BLaER1 treated with 17β-estradiol and CSF1 and Interleukin-3, amounts not matched to agents 10 nM and 100 nM (cell line): Measurements from ENCODE around the gene ARHGEF18.

Experiments
- H3K27ac ChIP-seq, 11 experiments: shearing (Covaris generic); formaldehyde crosslinking; 2 replicates each; pipeline ENCODE4 v1.8.1; 2022
- H3K27me3 ChIP-seq, 11 experiments: shearing (Covaris generic); formaldehyde crosslinking; 2 replicates each; pipeline ENCODE4 v1.8.1; 2022
- H3K36me3 ChIP-seq, 11 experiments: shearing (Covaris generic); formaldehyde crosslinking; 2 replicates each; pipeline ENCODE4 v1.8.1; 2022
- H3K4me1 ChIP-seq, 10 experiments: shearing (Covaris generic); formaldehyde crosslinking; 2 replicates each; pipeline ENCODE4 v1.8.1; 2022
- H3K4me2 ChIP-seq, 11 experiments: shearing (Covaris generic); formaldehyde crosslinking; 2 replicates each; pipeline ENCODE4 v1.8.1; 2022
- H3K4me3 ChIP-seq, 10 experiments: shearing (Covaris generic); formaldehyde crosslinking; 2 replicates each; pipeline ENCODE4 v1.8.1; 2022
- H3K9ac ChIP-seq, 11 experiments: shearing (Covaris generic); formaldehyde crosslinking; 2 replicates each; pipeline ENCODE4 v1.8.1; 2022
- H3K9me3 ChIP-seq, 11 experiments: shearing (Covaris generic); formaldehyde crosslinking; replicated peaks in 1 of 11; 2 replicates each; pipeline ENCODE4 v1.8.1; 2022
- H4K20me1 ChIP-seq, 11 experiments: shearing (Covaris generic); formaldehyde crosslinking; 2 replicates each; pipeline ENCODE4 v1.8.1; 2022
- Cebpa-rat ChIP-seq, 11 experiments: shearing (Covaris generic); IDR thresholded peaks; 2 replicates each; pipeline ENCODE4 v1.8.1; 2022

ARHGEF18 gene

DNA sequence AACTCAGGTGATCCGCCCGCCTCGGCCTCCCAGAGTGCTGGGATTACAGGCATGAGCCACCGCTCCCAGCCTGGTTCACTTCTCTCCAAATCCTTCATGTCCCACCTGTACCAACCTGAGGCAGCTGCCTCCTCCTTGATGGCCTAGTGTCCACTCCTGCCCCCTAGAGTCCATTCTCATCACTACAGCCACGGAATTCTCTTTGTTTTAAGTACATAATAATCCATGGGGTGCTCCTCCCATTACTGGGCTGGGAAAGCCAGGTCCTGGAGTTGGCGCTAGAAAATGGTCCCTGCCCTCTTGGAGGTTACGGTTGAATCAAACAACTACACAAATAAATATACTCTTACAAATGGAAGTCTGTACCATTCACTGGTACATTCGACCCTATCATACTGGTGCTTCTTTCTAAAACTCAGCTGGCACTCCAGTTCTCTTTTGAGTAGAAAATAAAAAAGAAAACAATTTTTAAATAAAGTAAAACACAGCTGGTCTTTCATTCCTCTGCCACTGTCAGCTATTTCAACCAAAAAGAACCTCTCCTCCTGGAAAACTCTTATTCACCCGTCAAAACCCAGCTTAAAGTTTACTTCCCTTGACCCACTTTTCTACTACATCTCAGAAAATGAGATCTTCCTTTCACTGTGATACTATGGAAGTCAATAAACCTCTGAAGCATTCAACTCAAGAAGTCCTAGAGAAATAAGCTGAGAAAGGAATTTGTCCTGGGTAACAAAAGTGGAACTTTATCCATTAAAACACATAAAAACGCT, 22.4 kb upstream of the ARHGEF18 start:
- no peak for TF ChIP-seq Cebpa-rat (IDR thresholded peaks at IDR 0.05)
- H3K4me3 ChIP-seq: no peak overlapping the region
- no peak overlapping the region for H3K4me2 ChIP-seq
- no peak overlapping the region for H3K27ac ChIP-seq
- no peaks in the 10 kb centered on the region for H3K27me3 ChIP-seq
- peaks cover 0 to 7% (median 2%) of the 10 kb centered on the region in 10 experiments; a peak in 5 of 20 replicates for H3K4me1 ChIP-seq
- H4K20me1 ChIP-seq: no peaks in the 10 kb centered on the region
- H3K36me3 ChIP-seq: no peaks in the 10 kb centered on the region
- H3K9ac ChIP-seq: no peak overlapping the region
- H3K9me3 ChIP-seq: peaks cover 22 to 33% (median 27%) of the 10 kb centered on the region in 11 experiments

DNA sequence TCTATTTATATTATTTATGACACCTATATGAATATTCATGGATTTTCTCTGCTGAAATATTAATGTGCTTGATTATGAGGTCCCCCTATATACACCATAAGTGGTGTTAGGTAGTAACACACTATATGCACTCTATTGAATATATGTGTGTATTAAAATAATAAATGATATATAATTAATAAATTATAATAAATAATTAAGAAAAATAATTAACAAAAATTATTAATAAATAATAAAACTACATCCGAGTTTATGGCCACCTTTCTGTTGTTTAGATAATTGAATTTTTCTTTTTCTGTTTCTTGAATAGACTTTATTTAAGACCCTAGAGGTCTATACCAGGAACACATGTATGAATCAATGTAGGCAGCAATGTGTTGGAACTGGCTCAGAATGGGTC, 20.9 kb upstream of the ARHGEF18 start:
- Histone ChIP-seq H3K4me1 (peaks cover under 1 to 17% (median 12%) of the 10 kb centered on the region in 10 experiments; a peak in 18 of 20 replicates), H3K4me2 (no peak overlapping the region), H4K20me1 (no peaks in the 10 kb centered on the region), H3K4me3 (no peak overlapping the region), H3K9me3 (peaks cover 22 to 35% (median 27%) of the 10 kb centered on the region in 11 experiments), H3K9ac (no peak overlapping the region), H3K36me3 (no peaks in the 10 kb centered on the region), H3K27ac (no peak overlapping the region), H3K27me3 (peaks cover 0 to 5% (median 0%) of the 10 kb centered on the region in 11 experiments; a peak in 2 of 22 replicates)
- TF ChIP-seq Cebpa-rat (IDR thresholded peaks at IDR 0.05): no peak

DNA sequence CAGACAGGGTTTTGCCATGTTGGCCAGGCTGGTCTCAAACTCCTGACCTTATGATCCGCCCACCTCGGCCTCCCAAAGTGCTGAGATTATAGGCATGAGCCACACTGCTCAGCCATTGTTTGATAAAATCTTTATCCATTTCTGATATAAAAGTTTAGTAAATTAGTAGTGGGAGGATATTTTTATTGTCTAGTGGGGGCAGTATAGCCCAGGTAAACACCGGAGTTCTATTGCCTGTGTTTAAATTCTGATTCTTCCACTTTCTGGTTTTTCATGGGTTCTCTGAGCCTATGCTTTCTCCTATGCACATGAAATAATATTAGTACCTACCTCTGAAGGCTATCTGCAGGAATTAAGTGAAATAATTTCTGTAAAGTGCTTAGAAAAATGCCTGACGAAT, 20.1 kb upstream of the ARHGEF18 start:
- Histone ChIP-seq H4K20me1 (no peaks in the 10 kb centered on the region), H3K27me3 (peaks cover 0 to 14% (median 0%) of the 10 kb centered on the region in 11 experiments; a peak in 3 of 22 replicates), H3K27ac (no peak overlapping the region), H3K9ac (no peak overlapping the region), H3K4me3 (no peak overlapping the region), H3K4me2 (no peak overlapping the region), H3K9me3 (peaks cover 22 to 35% (median 27%) of the 10 kb centered on the region in 11 experiments), H3K4me1 (peaks cover 9 to 25% (median 19%) of the 10 kb centered on the region in 10 experiments), H3K36me3 (no peaks in the 10 kb centered on the region)
- TF ChIP-seq Cebpa-rat (IDR thresholded peaks at IDR 0.05): no peak

DNA sequence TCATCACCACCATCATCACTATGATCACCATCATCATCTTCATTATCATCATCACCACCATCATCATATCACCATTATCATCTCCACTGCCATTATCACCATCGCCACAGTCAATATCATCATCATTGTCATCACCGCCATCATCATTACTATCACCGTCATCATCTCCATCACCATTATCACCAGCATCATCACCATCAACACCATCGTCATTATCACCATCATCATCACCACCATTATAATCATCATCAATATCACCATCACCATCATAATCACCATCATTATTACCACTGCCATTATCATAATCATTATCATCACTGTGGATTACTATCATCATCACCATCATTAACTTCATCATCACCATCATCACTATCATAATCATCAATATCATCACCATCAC, 17.3 kb upstream of the ARHGEF18 start:
- H3K4me1 ChIP-seq: peaks cover 19 to 53% (median 47%) of the 10 kb centered on the region in 10 experiments
- H3K4me2 ChIP-seq: no peak overlapping the region
- no peak overlapping the region for H3K4me3 ChIP-seq
- H3K27ac ChIP-seq: no peak overlapping the region
- H3K9ac ChIP-seq: no peak overlapping the region
- TF ChIP-seq Cebpa-rat (IDR thresholded peaks at IDR 0.05): no peak
- peaks cover 0 to 11% (median 4%) of the 10 kb centered on the region in 11 experiments; a peak in 16 of 22 replicates for H3K9me3 ChIP-seq
- H3K27me3 ChIP-seq: peaks cover 0 to 28% (median 0%) of the 10 kb centered on the region in 11 experiments; a peak in 3 of 22 replicates
- H3K36me3 ChIP-seq: no peaks in the 10 kb centered on the region
- H4K20me1 ChIP-seq: no peaks in the 10 kb centered on the region

DNA sequence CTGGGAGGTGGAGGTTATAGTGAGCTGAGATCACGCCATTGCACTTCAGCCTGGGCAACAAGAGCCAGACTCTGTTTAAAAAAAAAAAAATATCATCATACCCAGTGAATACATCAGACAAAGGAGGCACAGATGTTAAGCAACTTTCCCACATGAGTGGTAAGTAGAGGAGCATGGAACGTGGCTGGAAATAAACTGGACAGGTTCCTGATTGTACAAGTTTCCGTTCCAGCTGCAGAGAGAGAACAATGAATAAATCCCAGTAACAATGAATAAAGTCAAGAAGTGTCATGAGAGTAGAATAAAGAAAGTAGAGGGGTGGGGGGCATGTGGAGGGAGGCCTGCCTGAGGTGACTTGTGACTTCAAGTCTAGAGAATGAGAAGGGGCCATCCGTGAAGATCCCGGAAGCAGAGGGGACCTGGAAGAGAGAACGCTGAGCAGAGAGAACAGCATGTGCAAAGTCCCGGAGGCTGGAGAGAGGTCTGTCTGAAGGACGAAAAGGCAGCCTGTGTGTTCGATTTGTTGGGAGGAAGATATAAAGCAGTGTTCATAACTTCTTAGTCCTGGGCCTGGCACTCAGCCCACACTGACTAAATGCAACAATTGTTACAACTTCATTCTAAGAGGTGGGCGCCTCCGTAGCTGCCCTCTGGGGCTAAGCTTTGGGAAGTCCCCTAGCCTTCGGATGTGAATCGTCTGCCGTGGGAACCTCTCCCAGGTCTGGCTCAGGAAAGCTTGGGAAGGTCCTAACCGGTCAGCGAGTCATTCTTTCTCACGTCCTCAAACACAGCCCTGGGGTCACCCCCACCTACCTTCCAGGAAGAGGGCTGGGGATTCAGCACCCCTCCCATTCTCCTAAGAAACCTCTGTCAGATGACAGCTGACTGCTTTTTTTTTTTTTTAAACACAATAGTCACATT, 15.3 kb upstream of the ARHGEF18 start:
- peak in 4 of 11 experiments; percentile 39 to 74 (median 55); a peak in 6 of 22 replicates for TF ChIP-seq Cebpa-rat (IDR thresholded peaks at IDR 0.05)
- Histone ChIP-seq H3K4me1 (peaks cover 39 to 70% (median 64%) of the 10 kb centered on the region in 10 experiments), H4K20me1 (peaks cover 0 to 7% (median 0%) of the 10 kb centered on the region in 11 experiments; a peak in 4 of 22 replicates), H3K9me3 (peaks cover 0 to 9% (median 3%) of the 10 kb centered on the region in 11 experiments; a peak in 6 of 22 replicates), H3K27ac (peak overlapping the region in 9 of 11 experiments; percentile 24 to 99 (median 95); a peak in 17 of 22 replicates), H3K4me2 (peak overlapping the region; percentile 15 to 97 (median 74); a peak in 21 of 22 replicates), H3K27me3 (peaks cover 0 to 42% (median 0%) of the 10 kb centered on the region in 11 experiments; a peak in 4 of 22 replicates), H3K9ac (peak overlapping the region in 8 of 11 experiments; percentile 56 to 83 (median 68); a peak in 17 of 22 replicates), H3K36me3 (no peaks in the 10 kb centered on the region), H3K4me3 (no peak overlapping the region)

DNA sequence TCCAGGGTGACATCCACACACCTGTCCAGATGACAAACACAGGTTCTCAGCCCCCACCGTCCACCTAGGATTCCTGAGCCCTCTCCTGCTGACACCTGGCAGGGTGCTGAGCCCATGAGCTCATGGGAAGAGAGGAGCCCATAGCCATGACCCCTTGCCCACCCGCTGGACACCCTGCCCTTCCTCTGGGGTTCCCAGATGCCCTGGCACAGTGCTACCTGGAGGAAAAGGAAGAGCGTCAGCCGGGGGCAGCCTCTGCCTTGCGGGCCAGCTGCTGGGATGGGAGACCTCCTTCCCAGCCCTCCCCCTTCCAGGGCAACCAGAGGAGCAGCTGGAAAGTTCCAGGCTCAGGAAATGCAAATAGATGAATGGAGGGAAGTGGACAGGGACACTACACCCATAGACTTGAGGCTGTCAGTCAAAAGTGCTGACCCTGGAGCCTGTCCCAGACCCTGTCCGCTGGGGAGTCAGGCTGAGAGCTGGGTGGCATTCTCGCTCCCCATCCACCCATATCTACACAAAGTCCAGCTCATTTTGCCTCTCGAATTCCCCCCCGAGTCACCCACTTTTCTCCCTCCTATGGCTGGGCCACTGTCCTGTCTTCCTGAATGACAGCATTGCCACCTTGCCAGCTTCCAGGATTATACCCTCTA, 12.3 kb upstream of the ARHGEF18 start:
- Histone ChIP-seq H3K4me2 (peak overlapping the region; percentile 80 to 97 (median 94)), H3K4me3 (peak overlapping the region in 4 of 10 experiments; percentile 24 to 46 (median 41); a peak in 4 of 20 replicates), H3K27me3 (peaks cover 0 to 65% (median 0%) of the 10 kb centered on the region in 11 experiments; a peak in 4 of 22 replicates), H3K4me1 (peaks cover 49 to 96% (median 93%) of the 10 kb centered on the region in 10 experiments), H4K20me1 (peaks cover 0 to 7% (median 0%) of the 10 kb centered on the region in 11 experiments; a peak in 4 of 22 replicates), H3K9me3 (peaks cover 0 to 3% (median 0%) of the 10 kb centered on the region in 11 experiments; a peak in 2 of 22 replicates), H3K36me3 (no peaks in the 10 kb centered on the region), H3K27ac (peak overlapping the region in 10 of 11 experiments; percentile 23 to 99 (median 94); a peak in 19 of 22 replicates), H3K9ac (peak overlapping the region in 9 of 11 experiments; percentile 45 to 84 (median 78); a peak in 17 of 22 replicates)
- no peak for TF ChIP-seq Cebpa-rat (IDR thresholded peaks at IDR 0.05)

DNA sequence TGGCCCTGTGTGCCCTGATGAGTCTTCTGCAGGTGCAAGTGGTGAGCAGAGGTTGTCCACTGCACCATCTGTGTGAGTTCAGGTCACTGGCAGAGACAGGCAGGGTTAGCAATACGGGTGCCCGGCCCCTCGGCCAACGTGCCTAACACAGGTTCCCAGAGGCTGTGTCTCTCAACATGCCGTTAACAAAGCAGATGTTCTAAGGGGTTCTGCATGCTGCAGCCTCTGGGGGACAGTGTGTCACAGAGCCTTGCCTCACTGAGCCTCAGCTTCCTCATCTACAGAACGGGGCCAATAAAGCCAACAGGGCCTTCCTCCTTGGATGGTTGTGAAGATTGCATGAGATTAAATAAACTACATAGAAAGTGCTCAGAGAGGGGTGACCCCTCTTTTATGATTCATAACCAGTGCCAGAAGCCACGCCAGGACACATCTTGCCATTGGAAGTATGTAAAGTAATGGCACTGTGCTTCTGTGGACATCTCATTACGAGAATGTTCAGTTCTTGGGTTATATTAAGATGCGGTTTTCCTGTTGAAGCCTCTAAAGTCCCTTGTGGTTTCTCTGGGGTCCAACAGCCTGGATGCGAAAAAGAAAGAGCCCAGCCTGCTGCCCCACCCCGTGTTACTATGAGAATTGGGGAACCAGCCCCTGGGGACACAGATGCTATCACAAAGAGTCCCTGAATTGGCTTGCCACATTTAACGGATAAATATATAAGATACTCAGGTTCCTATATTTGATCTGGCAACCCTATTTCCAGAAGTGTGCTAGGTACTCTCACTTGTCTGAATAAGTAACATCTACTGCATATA, 11.2 kb upstream of the ARHGEF18 start:
- Histone ChIP-seq H3K36me3 (no peaks in the 10 kb centered on the region), H4K20me1 (peaks cover 0 to 7% (median 0%) of the 10 kb centered on the region in 11 experiments; a peak in 4 of 22 replicates), H3K9ac (peak overlapping the region in 9 of 11 experiments; percentile 45 to 84 (median 78); a peak in 18 of 22 replicates), H3K4me2 (peak overlapping the region; percentile 80 to 97 (median 94)), H3K4me1 (peaks cover 54 to 98% (median 96%) of the 10 kb centered on the region in 10 experiments), H3K27me3 (peaks cover 0 to 71% (median 0%) of the 10 kb centered on the region in 11 experiments; a peak in 4 of 22 replicates), H3K4me3 (peak overlapping the region in 7 of 10 experiments; percentile 10 to 46 (median 41); a peak in 10 of 20 replicates), H3K9me3 (0 out of 22 replicates have a peak, but pooled peaks cover 0 to 3% (median 0%) of the 10 kb centered on the region in 11 experiments), H3K27ac (peak overlapping the region in 10 of 11 experiments; percentile 52 to 99 (median 94); a peak in 19 of 22 replicates)
- TF ChIP-seq Cebpa-rat (IDR thresholded peaks at IDR 0.05): peak in 10 of 11 experiments; percentile 17 to 95 (median 72); a peak in 16 of 22 replicates
